Suprapubic skin (tissue), 4 donors: ENCODE data around the gene SLC17A1. TPM values are rescaled to one million over a fixed set of nuclear protein-coding genes. Genes with fewer than 3 reads are reported as not detected.

ENCODE experiments used
- DNase-seq, 2 donors: peaks; one replicate each; pipeline ENCODE4 v3.0.0-alpha.2; 2019; ENCODE audit warnings: low spot score in 2 of 2
- H3K27ac ChIP-seq: fragments of 200-600 bp; sonication (generic); one replicate; pipeline ENCODE4 v1.5.1; 2019
- H3K27me3 ChIP-seq: fragments of 200-600 bp; sonication (generic); one replicate; pipeline ENCODE4 v1.5.1; 2019
- H3K36me3 ChIP-seq: fragments of 200-600 bp; sonication (generic); one replicate; pipeline ENCODE4 v1.5.1; 2019
- H3K4me1 ChIP-seq: fragments of 200-600 bp; sonication (generic); one replicate; pipeline ENCODE4 v1.5.1; 2019
- H3K4me3 ChIP-seq: fragments of 200-600 bp; sonication (generic); one replicate; pipeline ENCODE4 v1.5.1; 2019; ENCODE audit warnings: mild to moderate bottlenecking
- H3K9me3 ChIP-seq: fragments of 200-600 bp; sonication (generic); one replicate; pipeline ENCODE4 v1.5.1; 2019
- CTCF ChIP-seq, 2 donors: fragments of 200-600 bp in 1 of 2; fragments of 450-650 bp in 1 of 2; sonication (generic) in 1 of 2; IDR thresholded peaks; one replicate each; pipeline ENCODE4 v1.5.1; 2016 to 2019; ENCODE audit warnings: antibody characterized with exemption in 2 of 2, mild to moderate bottlenecking in 1 of 2, moderate library complexity in 1 of 2
- EP300 ChIP-seq: sonication (generic); formaldehyde crosslinking; IDR thresholded peaks from one replicate; pipeline ENCODE4 v1.6.1; 2017; ENCODE audit warnings: antibody characterized with exemption
- POLR2A ChIP-seq, 2 donors: fragments of 450-650 bp; IDR thresholded peaks; one replicate each; pipeline ENCODE4 v1.6.1; 2017; ENCODE audit warnings: antibody characterized with exemption in 2 of 2, mild to moderate bottlenecking in 2 of 2, moderate library complexity in 2 of 2
- POLR2AphosphoS5 ChIP-seq, 3 donors: sonication (generic); formaldehyde crosslinking; IDR thresholded peaks; one replicate each; pipeline ENCODE4 v1.6.1; 2017; ENCODE audit warnings: antibody characterized with exemption in 3 of 3
- WGBS: methylation state at CpG from one replicate; pipeline ENCODE4 v1.1.5; 2018; 5-methylcytosine and 5-hydroxymethylcytosine counted together
- total RNA-seq, 4 donors: library from RNA; depleted of rRNA; stranded (reverse); fragments of >200 nt; gene quantifications; one replicate each; pipeline ENCODE4 v1.1.0, GENCODE V29; 2016

The SLC17A1 gene
- total RNA-seq, 4 donors from 2014 or later, result not detected

- no peak for DNase-seq
- TF ChIP-seq CTCF (IDR thresholded peaks at IDR 0.05), result no peak
- TF ChIP-seq POLR2A (IDR thresholded peaks at IDR 0.05), result no peak
- no peak for TF ChIP-seq POLR2AphosphoS5 (IDR thresholded peaks at IDR 0.05)
- TF ChIP-seq EP300, result no peak
These were observed 36.8 kb upstream of the SLC17A1 start for GRCh38 chr6:25868436-25869183.

GRCh38 chr6:25866011-25866410 lies 34.2 kb upstream of the SLC17A1 start:
- 74% methylated on average over 3 of the region's 3 CpGs for WGBS

More at GRCh38 chr6:25868436-25869183, 36.8 kb upstream of the SLC17A1 start:
- Histone ChIP-seq H3K27ac (no peak overlapping the region), H3K36me3 (no peaks in the 10 kb centered on the region), H3K9me3 (no peaks in the 10 kb centered on the region), H3K4me1 (no peaks in the 10 kb centered on the region), H3K27me3 (no peaks in the 10 kb centered on the region), H3K4me3 (no peak overlapping the region)
- 80% methylated on average over 3 of the region's 3 CpGs for WGBS

GRCh38 chr6:25863360-25863759 lies 31.5 kb upstream of the SLC17A1 start:
- no peak for DNase-seq
- H3K27ac ChIP-seq, result no peak overlapping the region
- no peak overlapping the region for H3K4me3 ChIP-seq
- H3K27me3 ChIP-seq, result peaks cover 3% of the 10 kb centered on the region
- no peaks in the 10 kb centered on the region for H3K4me1 ChIP-seq
- TF ChIP-seq POLR2A (IDR thresholded peaks at IDR 0.05) (no peak), POLR2AphosphoS5 (IDR thresholded peaks at IDR 0.05) (no peak), CTCF (IDR thresholded peaks at IDR 0.05) (no peak), EP300 (no peak)
- WGBS, result 79% methylated on average over 2 of the region's 2 CpGs
- H3K36me3 ChIP-seq, result no peaks in the 10 kb centered on the region
- H3K9me3 ChIP-seq, result no peaks in the 10 kb centered on the region

More at GRCh38 chr6:25866011-25866410, 34.2 kb upstream of the SLC17A1 start:
- TF ChIP-seq CTCF (IDR thresholded peaks at IDR 0.05), result no peak
- no peak for TF ChIP-seq POLR2AphosphoS5 (IDR thresholded peaks at IDR 0.05)
- TF ChIP-seq POLR2A (IDR thresholded peaks at IDR 0.05), result no peak
- no peak for TF ChIP-seq EP300
- H3K9me3 ChIP-seq, result no peaks in the 10 kb centered on the region
- no peak for DNase-seq
- no peaks in the 10 kb centered on the region for H3K4me1 ChIP-seq
- no peaks in the 10 kb centered on the region for H3K36me3 ChIP-seq
- H3K27me3 ChIP-seq, result no peaks in the 10 kb centered on the region
- H3K27ac ChIP-seq, result no peak overlapping the region
- H3K4me3 ChIP-seq, result no peak overlapping the region

DNA sequence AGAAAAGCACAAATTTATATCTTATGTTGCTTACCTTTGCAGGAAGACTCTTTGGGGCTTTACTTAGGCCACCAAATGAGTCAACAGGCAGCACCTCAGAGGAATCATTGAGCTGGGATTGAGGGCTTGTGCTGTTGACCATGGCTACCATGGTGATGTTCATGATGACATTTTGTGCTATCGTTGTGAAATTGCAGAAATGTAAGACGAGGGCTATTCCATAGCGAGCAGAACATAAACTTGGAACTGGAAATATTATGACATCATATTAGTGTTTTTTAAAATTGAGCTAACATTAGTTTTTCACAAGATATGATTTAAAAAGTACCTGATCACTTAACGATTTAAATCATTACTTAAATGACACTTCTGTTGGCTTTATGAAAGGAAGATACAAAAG lies 30.3 kb upstream of the SLC17A1 start:
- no peak overlapping the region for H3K4me3 ChIP-seq
- no peaks in the 10 kb centered on the region for H3K36me3 ChIP-seq
- peaks cover 3% of the 10 kb centered on the region for H3K27me3 ChIP-seq
- DNase-seq, result no peak
- 91% methylated on average over 4 of the region's 4 CpGs for WGBS
- H3K4me1 ChIP-seq, result no peaks in the 10 kb centered on the region
- no peaks in the 10 kb centered on the region for H3K9me3 ChIP-seq
- TF ChIP-seq CTCF (IDR thresholded peaks at IDR 0.05) (no peak), EP300 (no peak), POLR2A (IDR thresholded peaks at IDR 0.05) (no peak), POLR2AphosphoS5 (IDR thresholded peaks at IDR 0.05) (no peak)
- H3K27ac ChIP-seq, result no peak overlapping the region

- H3K4me1 ChIP-seq, result no peaks in the 10 kb centered on the region
- no peak overlapping the region for H3K27ac ChIP-seq
- H3K4me3 ChIP-seq, result no peak overlapping the region
- no peak for DNase-seq
- no peaks in the 10 kb centered on the region for H3K27me3 ChIP-seq
- TF ChIP-seq EP300, result no peak
- no peak for TF ChIP-seq CTCF (IDR thresholded peaks at IDR 0.05)
- TF ChIP-seq POLR2AphosphoS5 (IDR thresholded peaks at IDR 0.05), result no peak
- no peak for TF ChIP-seq POLR2A (IDR thresholded peaks at IDR 0.05)
- H3K36me3 ChIP-seq, result no peaks in the 10 kb centered on the region
- H3K9me3 ChIP-seq, result no peaks in the 10 kb centered on the region
These were observed 20.9 kb upstream of the SLC17A1 start for GRCh38 chr6:25852756-25853155.
